Endothelial cell (in vitro differentiated cells): ENCODE measurements around the gene ZFP1. TPM values are rescaled to one million over a fixed set of nuclear protein-coding genes. Genes with fewer than 3 reads are reported as not detected.

Experiments
- DNase-seq: peaks from one replicate; pipeline ENCODE4 v3.0.0; 2021; ENCODE audit warnings: low spot score
- H3K27ac Mint-ChIP-seq: one replicate; pipeline ENCODE4 v1.8.0; 2021; ENCODE audit warnings: mixed read lengths, inconsistent platforms; ENCODE audit not compliant: unreplicated experiment
- H3K27me3 Mint-ChIP-seq: one replicate; pipeline ENCODE4 v1.8.0; 2021; ENCODE audit warnings: mild to moderate bottlenecking, moderate library complexity, mixed read lengths, inconsistent platforms; ENCODE audit not compliant: unreplicated experiment
- H3K36me3 Mint-ChIP-seq: one replicate; pipeline ENCODE4 v1.8.0; 2021; ENCODE audit warnings: mild to moderate bottlenecking, low read depth, mixed read lengths, inconsistent platforms; ENCODE audit not compliant: unreplicated experiment
- H3K4me1 Mint-ChIP-seq: one replicate; pipeline ENCODE4 v1.8.0; 2021; ENCODE audit warnings: mild to moderate bottlenecking, mixed read lengths, inconsistent platforms; ENCODE audit not compliant: unreplicated experiment
- H3K4me3 Mint-ChIP-seq: one replicate; pipeline ENCODE4 v1.8.0; 2021; ENCODE audit warnings: mild to moderate bottlenecking, mixed read lengths, inconsistent platforms; ENCODE audit not compliant: unreplicated experiment
- H3K9me3 Mint-ChIP-seq: one replicate; pipeline ENCODE4 v1.8.0; 2021; ENCODE audit warnings: mixed read lengths, inconsistent platforms; ENCODE audit not compliant: unreplicated experiment
- CTCF ChIP-seq: fragments of 200-600 bp; sonication (generic); IDR thresholded peaks from one replicate; pipeline ENCODE4 v1.5.0; 2021; ENCODE audit warnings: antibody characterized with exemption; ENCODE audit not compliant: unreplicated experiment
- total RNA-seq: library from RNA; stranded (reverse); fragmentation: NEBNext Ultra II Directional; extraction: Animal tissue kit (Norgen Biotek cat#: 25700); gene quantifications from one replicate; pipeline ENCODE4 v1.2.1, GENCODE V29; 2021; ENCODE audit not compliant: unreplicated experiment

ZFP1 gene
- total RNA-seq, 1 donor from 2014 or later, result 12.0 TPM

- H3K4me1 Mint-ChIP-seq, result peaks cover 58% of the 10 kb centered on the region
- H3K27ac Mint-ChIP-seq, result peak overlapping the region; percentile 93
- H3K4me3 Mint-ChIP-seq, result peak overlapping the region; percentile 78
- DNase-seq, result peak; percentile 88
- peaks cover 35% of the 10 kb centered on the region for H3K27me3 Mint-ChIP-seq
- TF ChIP-seq CTCF, result peak; percentile 87
- H3K36me3 Mint-ChIP-seq, result peaks cover 23% of the 10 kb centered on the region
- H3K9me3 Mint-ChIP-seq, result no peaks in the 10 kb centered on the region
Measured at GRCh38 chr16:75110637-75111513, 37.4 kb upstream of the ZFP1 start.

DNA sequence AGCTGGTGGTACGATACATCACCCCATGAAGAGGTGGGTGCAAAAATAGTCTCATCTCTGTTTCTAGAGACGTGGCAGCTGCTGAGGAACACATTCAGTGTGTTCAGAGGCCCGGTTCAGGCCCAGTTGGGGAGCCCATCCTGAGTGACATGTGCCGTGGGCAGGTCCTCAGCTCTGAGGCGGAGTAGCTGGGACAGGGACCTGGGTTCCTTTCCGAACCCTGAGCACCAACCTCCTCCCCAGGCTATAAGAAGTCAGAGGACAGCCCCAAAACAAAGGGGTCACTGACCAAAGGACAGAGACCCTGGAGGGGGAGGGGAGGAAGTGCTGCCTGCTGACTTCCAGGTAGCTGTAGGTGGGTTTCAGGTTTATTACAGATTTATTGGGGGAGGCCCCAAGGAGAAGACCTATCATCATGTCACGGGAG is 36.8 kb upstream of the ZFP1 start:
- H3K4me3 Mint-ChIP-seq, result peak overlapping the region; percentile 56
- peaks cover 36% of the 10 kb centered on the region for H3K27me3 Mint-ChIP-seq
- TF ChIP-seq CTCF, result peak; percentile 56
- DNase-seq, result no peak
- no peaks in the 10 kb centered on the region for H3K9me3 Mint-ChIP-seq
- H3K27ac Mint-ChIP-seq, result peak overlapping the region; percentile 93
- H3K36me3 Mint-ChIP-seq, result peaks cover 23% of the 10 kb centered on the region
- H3K4me1 Mint-ChIP-seq, result peaks cover 51% of the 10 kb centered on the region

DNA sequence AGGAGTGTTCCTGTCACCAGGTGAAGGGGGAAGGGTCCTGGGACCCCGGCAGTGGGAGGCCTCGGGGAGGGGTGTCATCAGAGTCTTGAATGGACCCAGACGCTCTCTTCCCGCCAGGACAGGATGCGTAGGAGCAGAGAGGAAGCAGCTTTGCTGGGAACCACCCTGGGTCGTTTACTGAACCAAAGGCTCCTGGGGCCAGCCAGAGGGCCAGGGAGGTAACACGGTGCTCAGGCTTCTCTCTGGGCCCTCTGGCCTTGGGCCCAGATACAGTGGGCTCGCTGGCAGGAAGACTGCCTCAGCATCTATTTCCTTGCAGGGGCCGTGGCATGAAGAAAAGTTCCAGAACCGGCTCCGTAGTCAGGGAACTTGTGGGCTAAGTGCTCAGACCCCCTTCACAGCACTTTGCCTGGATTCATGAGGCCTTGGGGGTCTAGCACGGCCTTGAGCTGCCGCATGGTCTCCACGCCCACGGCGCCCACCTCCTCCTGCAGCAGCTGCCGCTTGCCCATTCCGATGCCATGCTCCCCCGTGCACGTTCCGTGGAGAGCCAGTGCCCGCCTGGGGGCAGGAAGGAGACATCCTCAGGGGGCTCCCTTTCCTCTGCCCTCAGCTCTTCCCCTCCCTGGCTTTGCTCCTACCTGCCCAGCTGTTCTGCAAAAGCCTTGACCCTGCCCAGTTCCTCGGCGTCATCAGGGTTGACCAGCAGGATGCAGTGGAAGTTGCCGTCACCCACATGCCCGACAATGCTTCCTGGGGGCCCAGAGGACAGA is 36.2 kb upstream of the ZFP1 start:
- Mint-ChIP-seq H3K9me3 (no peaks in the 10 kb centered on the region), H3K4me3 (peak overlapping the region; percentile 56), H3K4me1 (peaks cover 45% of the 10 kb centered on the region), H3K27ac (peak overlapping the region; percentile 94), H3K27me3 (peaks cover 34% of the 10 kb centered on the region), H3K36me3 (peaks cover 18% of the 10 kb centered on the region)
- no peak for TF ChIP-seq CTCF
- peak; percentile 60 for DNase-seq

- DNase-seq, result no peak
- Mint-ChIP-seq H3K27me3 (peaks cover 34% of the 10 kb centered on the region), H3K36me3 (peaks cover 15% of the 10 kb centered on the region), H3K4me3 (peak overlapping the region; percentile 59), H3K4me1 (peaks cover 42% of the 10 kb centered on the region), H3K27ac (peak overlapping the region; percentile 94), H3K9me3 (no peaks in the 10 kb centered on the region)
- TF ChIP-seq CTCF, result no peak
Measured at GRCh38 chr16:75112734-75113491, 35.4 kb upstream of the ZFP1 start.
